NCI-H2196 treated with DMSO at 0.1 percent for 48 hours (cell line): ENCODE measurements around the gene SOX9.

Source experiments
- DNase-seq: peaks from one replicate; lab custom pipeline; 2025; ENCODE audit not compliant: unreplicated experiment; lab: John Stamatoyannopoulos, UW

SOX9 gene

GRCh38 chr17:72120642-72121163 is at the start of gene SOX9:
Gene SOX9, plus strand, starts transcription at chr17:72121020. Its CDS starts 372 bp downstream, at chr17:72121392.
- DNase-seq = peak; percentile 94

- no peak for DNase-seq
These were observed 49.5 kb upstream of the SOX9 start for GRCh38 chr17:72071330-72071729.

GRCh38 chr17:72075995-72076677 is 44.7 kb upstream of the SOX9 start:
- no peak for DNase-seq

- DNase-seq = no peak
These were observed 44.2 kb upstream of the SOX9 start for GRCh38 chr17:72076678-72077030.

- DNase-seq = no peak
These were observed 43.4 kb upstream of the SOX9 start for GRCh38 chr17:72077326-72077960.

- no peak for DNase-seq
These were observed 41.1 kb upstream of the SOX9 start for GRCh38 chr17:72079700-72080099.

GRCh38 chr17:72087876-72088275 is 32.9 kb upstream of the SOX9 start:
- DNase-seq = no peak

GRCh38 chr17:72089453-72089987 is 31.3 kb upstream of the SOX9 start:
- DNase-seq = no peak

- DNase-seq = no peak
These were observed 30.7 kb upstream of the SOX9 start for GRCh38 chr17:72090108-72090507.

GRCh38 chr17:72092710-72093322 is 28.0 kb upstream of the SOX9 start:
- no peak for DNase-seq

- no peak for DNase-seq
These were observed 27.1 kb upstream of the SOX9 start for GRCh38 chr17:72093707-72094106.

GRCh38 chr17:72095316-72095715 is 25.5 kb upstream of the SOX9 start:
- no peak for DNase-seq

GRCh38 chr17:72097144-72097543 is 23.7 kb upstream of the SOX9 start:
- DNase-seq = no peak

- no peak for DNase-seq
These were observed 20.9 kb upstream of the SOX9 start for GRCh38 chr17:72099919-72100318.

- no peak for DNase-seq
These were observed 20.4 kb upstream of the SOX9 start for GRCh38 chr17:72100470-72100869.

- DNase-seq = no peak
These were observed 19.3 kb upstream of the SOX9 start for GRCh38 chr17:72101526-72101925.

- no peak for DNase-seq
These were observed 18.5 kb upstream of the SOX9 start for GRCh38 chr17:72102366-72102765.

- DNase-seq = no peak
These were observed 16.5 kb upstream of the SOX9 start for GRCh38 chr17:72104164-72104862.

- no peak for DNase-seq
These were observed 16.0 kb upstream of the SOX9 start for GRCh38 chr17:72104863-72105234.

GRCh38 chr17:72107100-72107499 is 13.7 kb upstream of the SOX9 start:
- no peak for DNase-seq

GRCh38 chr17:72110231-72110941 is 10.4 kb upstream of the SOX9 start:
- DNase-seq = no peak
